Sigmoid colon (tissue), 7 donors: ENCODE data around the gene WNT9A. TPM values are rescaled to one million over a fixed set of nuclear protein-coding genes. Genes with fewer than 3 reads are reported as not detected.
A peak's percentile ranks its signal among the peaks of the same experiment; 100 is the strongest.
"Not testable (repeated sequence)": the region's sequence is repeated elsewhere in the genome, so short reads cannot be mapped to it uniquely, and the experiment has no call there.

Experiments
- DNase-seq: peaks from one replicate; pipeline ENCODE4 v3.0.0-alpha.2; 2019
- H3K27ac ChIP-seq, 4 donors: fragments of 200-600 bp; sonication (generic); one replicate each; pipeline ENCODE4 v1.5.1; 2016 to 2019; ENCODE audit warnings: mild to moderate bottlenecking in 1 of 4
- H3K27me3 ChIP-seq, 3 donors: fragments of 200-600 bp; sonication (generic); one replicate each; pipeline ENCODE4 v1.5.1; 2019; ENCODE audit warnings: mild to moderate bottlenecking in 1 of 3
- H3K36me3 ChIP-seq, 4 donors: fragments of 200-600 bp; sonication (generic); one replicate each; pipeline ENCODE4 v1.5.1; 2016 to 2019
- H3K4me1 ChIP-seq, 4 donors: fragments of 200-600 bp; sonication (generic); one replicate each; pipeline ENCODE4 v1.5.1; 2017 to 2019
- H3K4me3 ChIP-seq, 4 donors: fragments of 200-600 bp; sonication (generic); one replicate each; pipeline ENCODE4 v1.5.1; 2017 to 2019; ENCODE audit warnings: mild to moderate bottlenecking in 2 of 4, moderate library complexity in 1 of 4
- H3K9me3 ChIP-seq, 4 donors: fragments of 200-600 bp in 3 of 4; sonication (generic) in 3 of 4; one replicate each; pipeline versions ENCODE4 v1.5.1 to v1.6.1; 2013 to 2019
- CTCF ChIP-seq, 4 experiments: fragments of 450-650 bp in 3 of 4; fragments of 200-600 bp in 1 of 4; IDR thresholded peaks; one replicate each; pipeline ENCODE4 v1.5.1; 2016 to 2019; ENCODE audit warnings: antibody characterized with exemption in 4 of 4, mild to moderate bottlenecking in 3 of 4, moderate library complexity in 2 of 4
- EP300 ChIP-seq, 4 donors: sonication (generic); formaldehyde crosslinking; IDR thresholded peaks; one replicate each; pipeline ENCODE4 v1.6.1; 2017; ENCODE audit warnings: antibody characterized with exemption in 4 of 4
- POLR2A ChIP-seq, 2 donors: fragments of 450-650 bp; IDR thresholded peaks; one replicate each; pipeline ENCODE4 v1.6.1; 2016; ENCODE audit warnings: antibody characterized with exemption in 2 of 2, mild to moderate bottlenecking in 2 of 2, moderate library complexity in 2 of 2
- POLR2AphosphoS5 ChIP-seq, 4 donors: sonication (generic); formaldehyde crosslinking; IDR thresholded peaks; one replicate each; pipeline ENCODE4 v1.6.1; 2017; ENCODE audit warnings: antibody characterized with exemption in 4 of 4
- WGBS, 2 donors: extraction: QIAGEN DNeasy Blood & Tissue Kit; methylation state at CpG; one replicate each; pipeline ENCODE4 v1.1.7; 2013; 5-methylcytosine and 5-hydroxymethylcytosine counted together
- intact Hi-C: fragments of 100-400 bp; cut with DNase I; formaldehyde crosslinking; loops from one replicate; pipeline ENCODE4 v1.15.1; 2023
- polyA plus RNA-seq, 3 donors: library from polyadenylated mRNA; stranded (reverse); fragments of 200-250 nt; gene quantifications; one replicate each; pipeline ENCODE4 v1.2.3, GENCODE V29; 2013
- total RNA-seq, 4 donors: library from RNA; depleted of rRNA; stranded (reverse); fragments of >200 nt; gene quantifications; one replicate each; pipeline ENCODE4 v1.1.0, GENCODE V29; 2016
- donor health status: healthy with polysubstance abuse.
- donor health status: Bipolar disorder and iron deficiency.
- donor health status: healthy.

WNT9A gene
- total RNA-seq (10 to 100 TPM in 1 of 4 donors, 1 to 10 TPM in 3; 6.4 to 25.5 (median 8.7) TPM), polyA plus RNA-seq (1 to 10 TPM in 1 of 3 donors, under 1 TPM in 2; 0.23 to 2.8 (median 0.60) TPM)

- intact Hi-C loops = loop anchor here (1.0 to 5.0 kb wide), 6 partner anchors 135 to 631 kb away; partner anchors contain the start of genes ARF1, CDC42BPA and ZNF678
Measured at GRCh38 chr1:227947676-227948492, at the start of gene WNT9A. WNT9A (minus strand) TSS chr1:227947932; CDS start chr1:227947887, 45 bp downstream.

GRCh38 chr1:227996187-227996950 lies 48.6 kb upstream of the WNT9A start:
- peak; percentile 15 for DNase-seq
- no peaks in the 10 kb centered on the region for H3K36me3 ChIP-seq
- intact Hi-C loops = no loop called here
- WGBS, 2 donors = 10 to 32% methylated on average over 1 of the region's 1 CpG
- no peak overlapping the region for H3K4me3 ChIP-seq
- H3K9me3 ChIP-seq = peaks cover 0 to 12% (median 8%) of the 10 kb centered on the region in 4 donors
- H3K27me3 ChIP-seq = peaks cover 0 to 6% (median 0%) of the 10 kb centered on the region in 3 donors
- H3K27ac ChIP-seq = no peak overlapping the region
- TF ChIP-seq EP300 (IDR thresholded peaks at IDR 0.05) = no peak
- TF ChIP-seq POLR2A (IDR thresholded peaks at IDR 0.05) = no peak
- TF ChIP-seq CTCF (IDR thresholded peaks at IDR 0.05) = no peak
- no peak for TF ChIP-seq POLR2AphosphoS5 (IDR thresholded peaks at IDR 0.05)
- no peaks in the 10 kb centered on the region for H3K4me1 ChIP-seq

More at GRCh38 chr1:227947676-227948492, at the start of gene WNT9A:
- peak within 1 kb of the TSS; percentile 71 to 75 (median 72) for H3K4me3 ChIP-seq
- peak; percentile 79 for DNase-seq
- no peaks in the 10 kb centered on the region for H3K27me3 ChIP-seq
- peaks cover 7 to 56% (median 54%) of the 10 kb centered on the region in 4 donors for H3K4me1 ChIP-seq
- no peaks in the 10 kb centered on the region for H3K9me3 ChIP-seq
- 1% methylated on average over 120 of the region's 120 CpGs for WGBS, 2 donors
- TF ChIP-seq EP300 (IDR thresholded peaks at IDR 0.05) (no peak), POLR2A (IDR thresholded peaks at IDR 0.05) (no peak), CTCF (IDR thresholded peaks at IDR 0.05) (no peak), POLR2AphosphoS5 (IDR thresholded peaks at IDR 0.05) (peak; percentile 57 to 80 (median 66))
- H3K36me3 ChIP-seq = no peaks in the 10 kb centered on the region
- H3K27ac ChIP-seq = peak within 1 kb of the TSS; percentile 84 to 97 (median 93)

- WGBS, 2 donors = 64 to 69% methylated on average over 7 of the region's 7 CpGs
- intact Hi-C loops = no loop called here
- no peak for TF ChIP-seq EP300 (IDR thresholded peaks at IDR 0.05)
- no peak for TF ChIP-seq CTCF (IDR thresholded peaks at IDR 0.05)
- TF ChIP-seq POLR2A (IDR thresholded peaks at IDR 0.05) = no peak
- TF ChIP-seq POLR2AphosphoS5 (IDR thresholded peaks at IDR 0.05) = no peak
- DNase-seq = peak; percentile 17
- Histone ChIP-seq H3K36me3 (no peaks in the 10 kb centered on the region), H3K27me3 (peaks cover 0 to 6% (median 0%) of the 10 kb centered on the region in 3 donors), H3K4me3 (no peak overlapping the region), H3K4me1 (no peaks in the 10 kb centered on the region), H3K27ac (no peak overlapping the region), H3K9me3 (peaks cover 0 to 12% (median 8%) of the 10 kb centered on the region in 4 donors)
Measured at GRCh38 chr1:227994632-227995300, 47.0 kb upstream of the WNT9A start.

GRCh38 chr1:227987181-227987580 lies 39.4 kb upstream of the WNT9A start:
- TF ChIP-seq POLR2A (IDR thresholded peaks at IDR 0.05) (no peak), POLR2AphosphoS5 (IDR thresholded peaks at IDR 0.05) (no peak), CTCF (IDR thresholded peaks at IDR 0.05) (no peak), EP300 (IDR thresholded peaks at IDR 0.05) (no peak)
- Histone ChIP-seq H3K4me1 (no peaks in the 10 kb centered on the region), H3K36me3 (no peaks in the 10 kb centered on the region), H3K4me3 (no peak overlapping the region), H3K9me3 (no peaks in the 10 kb centered on the region), H3K27me3 (peaks cover 0 to 4% (median 0%) of the 10 kb centered on the region in 3 donors), H3K27ac (no peak overlapping the region)
- 92 to 95% methylated on average over 2 of the region's 2 CpGs for WGBS, 2 donors
- intact Hi-C loops = no loop called here
- no peak for DNase-seq

GRCh38 chr1:227975583-227976283 lies 28.0 kb upstream of the WNT9A start:
- DNase-seq, intact Hi-C loops, H3K27me3 ChIP-seq, H3K4me3 ChIP-seq, H3K36me3 ChIP-seq, H3K9me3 ChIP-seq, H3K27ac ChIP-seq, H3K4me1 ChIP-seq: not testable (repeated sequence)
- 84 to 87% methylated on average over 17 to 18 of the region's 21 CpGs for WGBS, 2 donors

- intact Hi-C loops, H3K9me3 ChIP-seq, H3K27me3 ChIP-seq, H3K4me3 ChIP-seq, H3K27ac ChIP-seq, H3K36me3 ChIP-seq, DNase-seq, H3K4me1 ChIP-seq: not testable (repeated sequence)
- 91% methylated on average over 32 of the region's 32 CpGs for WGBS, 2 donors
Measured at GRCh38 chr1:227973724-227974288, 26.1 kb upstream of the WNT9A start.
